Fibroblast of lung (primary cell): ENCODE data around the gene SIDT2. TPM values are rescaled to one million over a fixed set of nuclear protein-coding genes. Genes with fewer than 3 reads are reported as not detected.

Experiments used
- DNase-seq, 2 donors: peaks; one replicate each; pipeline versions ENCODE4 v3.0.0 to v3.0.0-alpha.2; 2010; ENCODE audit warnings: low read depth in 2 of 2
- H2AFZ ChIP-seq: 2 replicates; pipeline ENCODE4 v1.5.1; 2012; ENCODE audit warnings: low read length, control low read depth, inconsistent platforms
- H3K27ac ChIP-seq: 2 replicates; pipeline ENCODE4 v1.5.1; 2011; ENCODE audit warnings: low read length, control low read depth; ENCODE audit not compliant: insufficient read depth
- H3K27me3 ChIP-seq: 2 replicates; pipeline ENCODE4 v1.5.1; 2011; ENCODE audit warnings: mild to moderate bottlenecking, low read length; ENCODE audit not compliant: control insufficient read depth, insufficient read depth
- H3K36me3 ChIP-seq: 2 replicates; pipeline ENCODE4 v1.5.1; 2011; ENCODE audit warnings: low read length; ENCODE audit not compliant: control insufficient read depth, insufficient read depth
- H3K4me1 ChIP-seq: 2 replicates; pipeline ENCODE4 v1.5.1; 2011; ENCODE audit warnings: low read length; ENCODE audit not compliant: control insufficient read depth, insufficient read depth; ENCODE audit errors: extremely low read depth
- H3K4me2 ChIP-seq: 2 replicates; pipeline ENCODE4 v1.5.1; 2011; ENCODE audit warnings: low read length, control low read depth; ENCODE audit not compliant: insufficient read depth; ENCODE audit errors: extremely low read depth
- H3K4me3 ChIP-seq, 4 experiments: fragments of 200-600 bp in 1 of 4; sonication (generic) in 1 of 4; replicated peaks in 1 of 4; 2 replicates each; pipeline ENCODE4 v1.5.1; 2011 to 2016; ENCODE audit warnings: low read length in 4 of 4, low read depth in 3 of 4, mild to moderate bottlenecking in 3 of 4, control low read depth in 2 of 4, inconsistent platforms in 1 of 4, mixed read lengths in 1 of 4; ENCODE audit not compliant: insufficient read depth in 1 of 4; ENCODE audit errors: control extremely low read depth in 1 of 4
- H3K79me2 ChIP-seq: 2 replicates; pipeline ENCODE4 v1.5.1; 2012; ENCODE audit warnings: mild to moderate bottlenecking, low read length, inconsistent platforms; ENCODE audit not compliant: control insufficient read depth, insufficient read depth
- H3K9ac ChIP-seq: 2 replicates; pipeline ENCODE4 v1.5.1; 2011; ENCODE audit warnings: mild to moderate bottlenecking, low read length, control low read depth; ENCODE audit not compliant: insufficient read depth
- H3K9me3 ChIP-seq: 2 replicates; pipeline ENCODE4 v1.5.1; 2012; ENCODE audit warnings: low read depth, low read length; ENCODE audit not compliant: control insufficient read depth, insufficient read depth
- H4K20me1 ChIP-seq: 2 replicates; pipeline ENCODE4 v1.5.1; 2011; ENCODE audit warnings: low read length; ENCODE audit not compliant: control insufficient read depth, insufficient read depth; ENCODE audit errors: extremely low read depth
- EZH2 ChIP-seq: IDR thresholded peaks from 2 replicates; pipeline ENCODE4 v1.5.1; 2012; ENCODE audit warnings: low read length, control low read depth, mild to moderate bottlenecking; ENCODE audit errors: missing control alignments
- polyA plus RNA-seq, 2 donors: library from polyadenylated mRNA; depleted of rRNA in 1 of 2; stranded (reverse) in 1 of 2; unstranded in 1 of 2; fragments of >200 nt; gene quantifications; 2 replicates each; pipeline ENCODE4 v1.2.1, GENCODE V29; 2011 to 2012; ENCODE audit warnings: missing spikeins in 1 of 2
- total RNA-seq: library from RNA; depleted of rRNA; stranded (reverse); fragments of >200 nt; gene quantifications from 2 replicates; pipeline ENCODE4 v1.2.1, GENCODE V29; 2014
- TF ChIP-seq, protein P1 (sequence below), 2 donors: IDR thresholded peaks in 1 of 2; conservative IDR thresholded peaks in 1 of 2; 1 replicate in 1 of 2; 2 replicates in 1 of 2; pipeline ENCODE4 v1.5.1; 2011 to 2012; ENCODE audit warnings: low read length in 2 of 2, control low read depth in 1 of 2, inconsistent platforms in 1 of 2, low read depth in 1 of 2, mild to moderate bottlenecking in 1 of 2

Gene SIDT2
- total and polyA plus RNA-seq, 2 donors (not counting 1 experiment from before 2014, with no cell fraction given) = 23.5 to 27.2 TPM

DNA sequence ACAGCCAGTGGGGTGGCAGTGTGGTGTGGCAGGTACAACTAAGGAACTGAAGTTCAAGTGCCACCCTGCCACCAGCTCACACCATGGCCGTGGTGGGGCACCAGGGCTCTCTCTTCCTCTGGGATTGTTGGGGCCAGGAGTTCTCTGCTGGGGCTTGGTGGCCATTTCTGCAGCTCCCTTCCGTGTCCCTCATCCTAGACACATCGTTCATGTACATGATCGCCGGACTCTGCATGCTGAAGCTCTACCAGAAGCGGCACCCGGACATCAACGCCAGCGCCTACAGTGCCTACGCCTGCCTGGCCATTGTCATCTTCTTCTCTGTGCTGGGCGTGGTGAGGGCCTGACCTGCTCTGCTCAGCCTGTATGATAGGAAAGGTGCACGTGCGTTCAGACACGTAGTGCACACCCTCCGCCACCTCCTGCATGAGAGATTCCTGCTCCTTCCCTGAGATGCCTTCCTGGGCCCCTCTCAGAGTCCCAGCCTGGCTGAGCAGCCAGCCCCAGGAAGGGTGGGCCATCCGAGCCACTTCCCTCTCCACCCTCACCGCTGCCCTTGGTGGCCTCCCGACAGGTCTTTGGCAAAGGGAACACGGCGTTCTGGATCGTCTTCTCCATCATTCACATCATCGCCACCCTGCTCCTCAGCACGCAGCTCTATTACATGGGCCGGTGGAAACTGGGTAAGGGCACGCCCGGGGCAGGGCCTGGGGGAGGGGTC lies 13.3 kb downstream of the SIDT2 start:
- Histone ChIP-seq H2AFZ (no peak overlapping the region), H4K20me1 (no peaks in the 10 kb centered on the region)

DNA sequence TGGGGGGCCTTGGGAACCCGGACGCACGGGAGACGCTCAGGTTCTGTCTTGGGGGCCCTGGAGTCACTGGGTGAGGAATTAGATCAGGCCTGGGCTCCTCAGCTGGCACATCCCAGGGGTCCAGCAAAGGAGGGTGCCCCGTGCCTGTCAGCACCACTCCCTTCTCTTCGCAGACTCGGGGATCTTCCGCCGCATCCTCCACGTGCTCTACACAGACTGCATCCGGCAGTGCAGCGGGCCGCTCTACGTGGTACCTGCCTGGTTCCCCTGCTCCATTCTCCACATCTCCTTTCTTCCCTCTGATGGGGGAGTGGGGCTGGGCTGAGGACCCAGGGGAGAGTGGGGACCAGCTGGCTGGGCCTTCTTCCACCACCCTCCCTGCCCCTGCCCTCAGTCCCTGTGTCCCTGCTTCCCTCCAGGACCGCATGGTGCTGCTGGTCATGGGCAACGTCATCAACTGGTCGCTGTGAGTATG lies 13.9 kb downstream of the SIDT2 start:
- no peak overlapping the region for H3K4me3 ChIP-seq
- H3K4me2 ChIP-seq = no peak overlapping the region
- no peak overlapping the region for H2AFZ ChIP-seq
- no peaks in the 10 kb centered on the region for H3K4me1 ChIP-seq
- H3K27ac ChIP-seq = no peak overlapping the region
- peaks cover 23% of the 10 kb centered on the region for H3K36me3 ChIP-seq
- no peaks in the 10 kb centered on the region for H3K9me3 ChIP-seq
- H3K9ac ChIP-seq = no peak overlapping the region
- DNase-seq = no peak
- H3K27me3 ChIP-seq = no peaks in the 10 kb centered on the region
- no peaks in the 10 kb centered on the region for H4K20me1 ChIP-seq
- TF ChIP-seq, protein P1, sequence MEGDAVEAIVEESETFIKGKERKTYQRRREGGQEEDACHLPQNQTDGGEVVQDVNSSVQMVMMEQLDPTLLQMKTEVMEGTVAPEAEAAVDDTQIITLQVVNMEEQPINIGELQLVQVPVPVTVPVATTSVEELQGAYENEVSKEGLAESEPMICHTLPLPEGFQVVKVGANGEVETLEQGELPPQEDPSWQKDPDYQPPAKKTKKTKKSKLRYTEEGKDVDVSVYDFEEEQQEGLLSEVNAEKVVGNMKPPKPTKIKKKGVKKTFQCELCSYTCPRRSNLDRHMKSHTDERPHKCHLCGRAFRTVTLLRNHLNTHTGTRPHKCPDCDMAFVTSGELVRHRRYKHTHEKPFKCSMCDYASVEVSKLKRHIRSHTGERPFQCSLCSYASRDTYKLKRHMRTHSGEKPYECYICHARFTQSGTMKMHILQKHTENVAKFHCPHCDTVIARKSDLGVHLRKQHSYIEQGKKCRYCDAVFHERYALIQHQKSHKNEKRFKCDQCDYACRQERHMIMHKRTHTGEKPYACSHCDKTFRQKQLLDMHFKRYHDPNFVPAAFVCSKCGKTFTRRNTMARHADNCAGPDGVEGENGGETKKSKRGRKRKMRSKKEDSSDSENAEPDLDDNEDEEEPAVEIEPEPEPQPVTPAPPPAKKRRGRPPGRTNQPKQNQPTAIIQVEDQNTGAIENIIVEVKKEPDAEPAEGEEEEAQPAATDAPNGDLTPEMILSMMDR (conservative IDR thresholded peaks at IDR 0.05 in 1 of 2, IDR thresholded peaks at IDR 0.05 in 1 of 2; ENCODE audit: low read depth in 1 of 2, low read length in 2 of 2) = no peak
- no peak for TF ChIP-seq EZH2
- no peaks in the 10 kb centered on the region for H3K79me2 ChIP-seq

More for the DNA sequence above, 13.3 kb downstream of the SIDT2 start:
- Histone ChIP-seq H3K79me2 (no peaks in the 10 kb centered on the region), H3K27ac (no peak overlapping the region), H3K4me3 (no peak overlapping the region), H3K36me3 (peaks cover 23% of the 10 kb centered on the region), H3K4me1 (no peaks in the 10 kb centered on the region), H3K27me3 (no peaks in the 10 kb centered on the region), H3K4me2 (no peak overlapping the region), H3K9me3 (no peaks in the 10 kb centered on the region), H3K9ac (no peak overlapping the region)
- TF ChIP-seq EZH2 = no peak
- TF ChIP-seq, protein P1 (conservative IDR thresholded peaks at IDR 0.05 in 1 of 2, IDR thresholded peaks at IDR 0.05 in 1 of 2; ENCODE audit: low read depth in 1 of 2, low read length in 2 of 2) = no peak
- no peak for DNase-seq

DNA sequence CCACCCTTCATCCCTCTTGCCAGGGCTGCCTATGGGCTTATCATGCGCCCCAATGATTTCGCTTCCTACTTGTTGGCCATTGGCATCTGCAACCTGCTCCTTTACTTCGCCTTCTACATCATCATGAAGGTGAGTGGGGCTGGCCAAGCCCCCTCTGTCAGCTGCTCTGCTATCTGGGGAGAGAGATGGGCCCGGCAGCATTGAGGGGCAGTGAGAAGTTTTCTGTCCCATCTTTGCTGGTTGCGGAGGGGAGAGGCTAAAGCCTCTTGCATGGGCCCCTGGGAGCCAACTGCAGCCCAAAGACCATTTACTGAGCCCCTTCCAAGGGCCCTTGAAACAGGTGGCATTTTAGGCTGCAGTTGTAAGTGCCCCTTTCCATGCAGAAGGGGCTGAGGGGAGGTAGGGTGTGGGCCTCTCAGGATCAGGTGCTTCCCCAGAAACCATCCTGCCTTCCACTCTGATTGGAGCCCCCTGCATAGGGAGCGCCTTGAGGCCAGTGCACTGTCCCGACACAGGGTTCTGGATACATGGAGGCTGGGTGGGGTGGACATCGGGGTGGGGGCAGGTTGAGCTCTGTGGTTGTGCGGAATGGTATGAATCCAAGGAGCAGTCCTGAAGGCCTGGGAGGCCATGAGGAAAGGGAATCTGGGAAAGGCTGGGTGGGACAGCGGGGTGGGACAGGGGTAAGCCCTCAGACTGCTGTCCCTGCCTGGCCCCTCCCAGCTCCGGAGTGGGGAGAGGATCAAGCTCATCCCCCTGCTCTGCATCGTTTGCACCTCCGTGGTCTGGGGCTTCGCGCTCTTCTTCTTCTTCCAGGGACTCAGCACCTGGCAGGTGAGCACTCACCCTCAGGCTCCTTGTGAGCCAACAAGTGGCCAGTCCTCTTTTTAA lies 14.8 kb downstream of the SIDT2 start:
- Histone ChIP-seq H2AFZ (no peak overlapping the region), H3K27ac (no peak overlapping the region), H3K4me3 (no peak overlapping the region), H4K20me1 (no peaks in the 10 kb centered on the region), H3K4me2 (no peak overlapping the region), H3K79me2 (no peaks in the 10 kb centered on the region), H3K9ac (no peak overlapping the region), H3K36me3 (peaks cover 23% of the 10 kb centered on the region), H3K9me3 (no peaks in the 10 kb centered on the region), H3K27me3 (no peaks in the 10 kb centered on the region), H3K4me1 (peaks cover 4% of the 10 kb centered on the region)
- no peak for TF ChIP-seq EZH2
- TF ChIP-seq, protein P1 (conservative IDR thresholded peaks at IDR 0.05 in 1 of 2, IDR thresholded peaks at IDR 0.05 in 1 of 2; ENCODE audit: low read depth in 1 of 2, low read length in 2 of 2) = no peak
- DNase-seq = no peak
